A549 (cell line): Measurements from ENCODE around the gene SH3BGR. TPM values are rescaled to one million over a fixed set of nuclear protein-coding genes. Genes with fewer than 3 reads are reported as not detected.

Experiments
- ATAC-seq, 2 experiments: fragments of 200-7000 bp in 1 of 2; fragments of >200 bp in 1 of 2; cut with Nextera tagmentation in 1 of 2; cut with Tn5 transposase in 1 of 2; 3 replicates each; pipeline versions ENCODE4 v1.8.0 to v1.9.1; 2018 to 2020; ENCODE audit warnings: mild to moderate bottlenecking in 1 of 2, moderate library complexity in 1 of 2
- CTCF ChIA-PET: fragments of 300-600 bp; sonication (Branson Sonifier 250); formaldehyde crosslinking; extraction: SDS; loops from one replicate; lab custom pipeline; 2021; ENCODE audit warnings: antibody characterized with exemption, inconsistent platforms; lab: Yijun Ruan, JAX
- POLR2A ChIA-PET: fragments of 350-600 bp; formaldehyde crosslinking; extraction: SDS; loops from one replicate; lab custom pipeline; 2021; ENCODE audit warnings: antibody characterized with exemption, inconsistent platforms; lab: Yijun Ruan, JAX
- DNase-seq, 2 experiments: peaks; one replicate each; pipeline versions ENCODE4 v3.0.0 to v3.0.0-alpha.2; 2011 to 2016; ENCODE audit warnings: low read depth in 1 of 2, low spot score in 1 of 2
- FAIRE-seq: peaks from 2 replicates; lab custom pipeline; 2011; peaks lifted over from hg19 to GRCh38; lab: Jason Lieb, UNC
- H3K27ac ChIP-seq, 2 experiments: fragments of >200 bp; sonication (Bioruptor Twin); formaldehyde crosslinking; 3 replicates each; pipeline ENCODE4 v1.5.1; 2016 to 2017
- H3K4me1 ChIP-seq: fragments of >200 bp; sonication (Bioruptor Twin); formaldehyde crosslinking; 3 replicates; pipeline ENCODE4 v1.6.1; 2016
- H3K4me2 ChIP-seq: fragments of >200 bp; sonication (Bioruptor Twin); formaldehyde crosslinking; 3 replicates; pipeline ENCODE4 v1.6.1; 2016
- H3K4me3 ChIP-seq: fragments of >200 bp; sonication (Bioruptor Twin); formaldehyde crosslinking; 3 replicates; pipeline ENCODE4 v1.5.1; 2016
- H3K9me3 ChIP-seq: fragments of >200 bp; sonication (Bioruptor Twin); formaldehyde crosslinking; 3 replicates; pipeline ENCODE4 v1.6.1; 2016
- CEBPB ChIP-seq, 2 experiments: fragments of >200 bp in 1 of 2; sonication (Bioruptor Twin) in 1 of 2; formaldehyde crosslinking in 1 of 2; IDR thresholded peaks; 2 replicates each; pipeline ENCODE4 v1.6.1; 2012 to 2016
- CHD4 ChIP-seq: fragments of 200-600 bp; sonication (generic); IDR thresholded peaks from 2 replicates; pipeline ENCODE4 v1.6.1; 2016; ENCODE audit warnings: antibody characterized with exemption, mild to moderate bottlenecking, borderline replicate concordance
- EHF ChIP-seq: fragments of 250-450 bp; sonication (Bioruptor Pico); IDR thresholded peaks from 2 replicates; pipeline ENCODE4 v1.5.0; 2020; ENCODE audit warnings: mild to moderate bottlenecking
- HMGXB4 ChIP-seq: fragments of 250-450 bp; sonication (Bioruptor Pico); IDR thresholded peaks from 2 replicates; pipeline ENCODE4 v1.5.0; 2021; ENCODE audit warnings: mild to moderate bottlenecking, moderate library complexity, borderline replicate concordance
- HOXB13 ChIP-seq: fragments of 250-450 bp; sonication (Bioruptor Pico); IDR thresholded peaks from 2 replicates; pipeline ENCODE4 v1.5.0; 2020; ENCODE audit warnings: low read depth, mild to moderate bottlenecking, moderate library complexity
- NFE2L2 ChIP-seq: fragments of 150-350 bp; conservative IDR thresholded peaks from 2 replicates; pipeline ENCODE4 v1.6.1; 2014; ENCODE audit warnings: low read length
- NPAS2 ChIP-seq: fragments of 250-450 bp; sonication (Bioruptor Pico); IDR thresholded peaks from 2 replicates; pipeline ENCODE4 v1.8.0; 2022; ENCODE audit warnings: mild to moderate bottlenecking, moderate library complexity, borderline replicate concordance
- PHF8 ChIP-seq: fragments of 200-600 bp; sonication (generic); IDR thresholded peaks from 2 replicates; pipeline ENCODE4 v1.6.1; 2016; ENCODE audit warnings: low read depth, mild to moderate bottlenecking, antibody characterized with exemption, moderate library complexity, borderline replicate concordance
- POLR2A ChIP-seq: IDR thresholded peaks from 2 replicates; pipeline ENCODE4 v1.6.1; 2012; ENCODE audit warnings: mild to moderate bottlenecking, low read length
- REST ChIP-seq: fragments of 200-600 bp; sonication (generic); IDR thresholded peaks from 2 replicates; pipeline ENCODE4 v1.6.1; 2016; ENCODE audit warnings: antibody characterized with exemption, mild to moderate bottlenecking, moderate library complexity
- RFX5 ChIP-seq: fragments of 450-650 bp; IDR thresholded peaks from 2 replicates; pipeline ENCODE4 v1.7.1; 2014; ENCODE audit warnings: antibody characterized with exemption, mild to moderate bottlenecking, moderate library complexity
- SMC3 ChIP-seq: fragments of >200 bp; sonication (Bioruptor Twin); formaldehyde crosslinking; IDR thresholded peaks from 3 replicates; pipeline ENCODE4 v1.6.1; 2018; ENCODE audit warnings: inconsistent platforms
- SREBF2 ChIP-seq: fragments of 450-650 bp; IDR thresholded peaks from 2 replicates; pipeline ENCODE4 v1.6.1; 2014; ENCODE audit warnings: mild to moderate bottlenecking, moderate library complexity
- TFCP2L1 ChIP-seq: fragments of 250-450 bp; sonication (Bioruptor Pico); IDR thresholded peaks from 2 replicates; pipeline ENCODE4 v1.5.0; 2021; ENCODE audit warnings: mild to moderate bottlenecking
- TP53 ChIP-seq: fragments of 250-450 bp; sonication (Bioruptor Pico); IDR thresholded peaks from 2 replicates; pipeline ENCODE4 v1.5.0; 2021; ENCODE audit warnings: mild to moderate bottlenecking, moderate library complexity
- ZFP36 ChIP-seq: fragments of 450-650 bp; IDR thresholded peaks from 2 replicates; pipeline ENCODE4 v1.6.1; 2014; ENCODE audit warnings: borderline replicate concordance; ENCODE audit not compliant: partially characterized antibody
- ZNF302 ChIP-seq: fragments of 250-450 bp; sonication (Bioruptor Pico); IDR thresholded peaks from 2 replicates; pipeline ENCODE4 v1.9.0; 2021; ENCODE audit warnings: inconsistent platforms, mild to moderate bottlenecking, moderate library complexity
- WGBS: methylation state at CpG from one replicate; pipeline ENCODE4 v1.1.6; 2017; ENCODE audit errors: missing lambda C conversion rate; 5-methylcytosine and 5-hydroxymethylcytosine counted together
- polyA plus RNA-seq, 4 experiments: library from polyadenylated mRNA; depleted of rRNA in 3 of 4; stranded (reverse); fragments of >200 nt; fragmentation: RNase III in 1 of 4; extraction: RNeasy Plus Mini Kit Qiagen cat#74134 plus additional on column Dnase treatment in 1 of 4; gene quantifications; 2 replicates in 3 of 4; 3 replicates in 1 of 4; pipeline ENCODE4 v1.2.3, GENCODE V29; 2011 to 2017
- TF ChIP-seq, protein P1 (sequence below): fragments of >200 bp; sonication (Bioruptor Twin); formaldehyde crosslinking; IDR thresholded peaks from 3 replicates; pipeline ENCODE4 v1.5.1; 2016
- TF ChIP-seq, protein P2 (sequence below): IDR thresholded peaks from 2 replicates; pipeline ENCODE4 v1.6.1; 2012; ENCODE audit warnings: low read depth, borderline replicate concordance
- TF ChIP-seq, protein P3 (sequence below): fragments of 450-650 bp; IDR thresholded peaks from 2 replicates; pipeline ENCODE4 v1.6.1; 2014; ENCODE audit warnings: antibody characterized with exemption

SH3BGR gene
- polyA plus RNA-seq, 2 of the 4 experiments (the other 2 are of a cell fraction): 1.0 to 3.0 TPM

GRCh38 chr21:39536835-39537234 is 85.1 kb downstream of the SH3BGR start:
- H3K4me3 ChIP-seq: no peak overlapping the region
- POLR2A ChIA-PET: no interaction called here
- H3K4me1 ChIP-seq: no peaks in the 10 kb centered on the region
- H3K4me2 ChIP-seq: no peak overlapping the region
- no peaks in the 10 kb centered on the region for H3K9me3 ChIP-seq
- WGBS: 72% methylated on average over 6 of the region's 6 CpGs
- TF ChIP-seq CEBPB (IDR thresholded peaks at IDR 0.05) (no peak), SREBF2 (no peak), ZFP36 (no peak), EHF (CRISPR knock-in tag) (no peak), TFCP2L1 (no peak), TP53 (CRISPR knock-in tag) (no peak), CHD4 (no peak), SMC3 (no peak), HMGXB4 (CRISPR knock-in tag) (no peak), POLR2A (no peak), ZNF302 (CRISPR knock-in tag) (no peak), RFX5 (no peak), REST (no peak), NFE2L2 (no peak), HOXB13 (CRISPR knock-in tag) (no peak), PHF8 (no peak), NPAS2 (no peak)
- TF ChIP-seq, protein P1, sequence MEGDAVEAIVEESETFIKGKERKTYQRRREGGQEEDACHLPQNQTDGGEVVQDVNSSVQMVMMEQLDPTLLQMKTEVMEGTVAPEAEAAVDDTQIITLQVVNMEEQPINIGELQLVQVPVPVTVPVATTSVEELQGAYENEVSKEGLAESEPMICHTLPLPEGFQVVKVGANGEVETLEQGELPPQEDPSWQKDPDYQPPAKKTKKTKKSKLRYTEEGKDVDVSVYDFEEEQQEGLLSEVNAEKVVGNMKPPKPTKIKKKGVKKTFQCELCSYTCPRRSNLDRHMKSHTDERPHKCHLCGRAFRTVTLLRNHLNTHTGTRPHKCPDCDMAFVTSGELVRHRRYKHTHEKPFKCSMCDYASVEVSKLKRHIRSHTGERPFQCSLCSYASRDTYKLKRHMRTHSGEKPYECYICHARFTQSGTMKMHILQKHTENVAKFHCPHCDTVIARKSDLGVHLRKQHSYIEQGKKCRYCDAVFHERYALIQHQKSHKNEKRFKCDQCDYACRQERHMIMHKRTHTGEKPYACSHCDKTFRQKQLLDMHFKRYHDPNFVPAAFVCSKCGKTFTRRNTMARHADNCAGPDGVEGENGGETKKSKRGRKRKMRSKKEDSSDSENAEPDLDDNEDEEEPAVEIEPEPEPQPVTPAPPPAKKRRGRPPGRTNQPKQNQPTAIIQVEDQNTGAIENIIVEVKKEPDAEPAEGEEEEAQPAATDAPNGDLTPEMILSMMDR: no peak
- TF ChIP-seq, protein P2, sequence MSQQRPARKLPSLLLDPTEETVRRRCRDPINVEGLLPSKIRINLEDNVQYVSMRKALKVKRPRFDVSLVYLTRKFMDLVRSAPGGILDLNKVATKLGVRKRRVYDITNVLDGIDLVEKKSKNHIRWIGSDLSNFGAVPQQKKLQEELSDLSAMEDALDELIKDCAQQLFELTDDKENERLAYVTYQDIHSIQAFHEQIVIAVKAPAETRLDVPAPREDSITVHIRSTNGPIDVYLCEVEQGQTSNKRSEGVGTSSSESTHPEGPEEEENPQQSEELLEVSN: no peak
- TF ChIP-seq, protein P3, sequence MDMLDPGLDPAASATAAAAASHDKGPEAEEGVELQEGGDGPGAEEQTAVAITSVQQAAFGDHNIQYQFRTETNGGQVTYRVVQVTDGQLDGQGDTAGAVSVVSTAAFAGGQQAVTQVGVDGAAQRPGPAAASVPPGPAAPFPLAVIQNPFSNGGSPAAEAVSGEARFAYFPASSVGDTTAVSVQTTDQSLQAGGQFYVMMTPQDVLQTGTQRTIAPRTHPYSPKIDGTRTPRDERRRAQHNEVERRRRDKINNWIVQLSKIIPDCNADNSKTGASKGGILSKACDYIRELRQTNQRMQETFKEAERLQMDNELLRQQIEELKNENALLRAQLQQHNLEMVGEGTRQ: no peak
- FAIRE-seq: no peak
- H3K27ac ChIP-seq: no peak overlapping the region
- CTCF ChIA-PET: interaction anchor here (5.2 kb wide), 1 partner anchor 19 kb away, joined by 20 read pairs; no protein-coding TSS in a partner anchor
- ATAC-seq: no peak
- DNase-seq: no peak
